NCI-H2227 treated with DMSO at 0.1 percent for 48 hours (cell line): Measurements from ENCODE around the gene LEF1.
A peak's percentile ranks its signal among the peaks of the same experiment; 100 is the strongest.
"Not testable (repeated sequence)": the region's sequence is repeated elsewhere in the genome, so short reads cannot be mapped to it uniquely, and the experiment has no call there.

Experiments
- DNase-seq: peaks from one replicate; lab custom pipeline; 2025; lab: John Stamatoyannopoulos, UW

LEF1 gene

GRCh38 chr4:108058685-108059440 lies 109.9 kb downstream of the LEF1 start:
- no peak for DNase-seq

- no peak for DNase-seq
Measured at GRCh38 chr4:108056418-108056817, 112.3 kb downstream of the LEF1 start.

GRCh38 chr4:108055787-108056186 lies 112.9 kb downstream of the LEF1 start:
- no peak for DNase-seq

GRCh38 chr4:108054025-108054638 lies 114.6 kb downstream of the LEF1 start:
- no peak for DNase-seq

- no peak for DNase-seq
Measured at GRCh38 chr4:108053251-108053711, 115.5 kb downstream of the LEF1 start.

GRCh38 chr4:108052558-108053120 lies 116.1 kb downstream of the LEF1 start:
- no peak for DNase-seq

- DNase-seq, result peak; percentile 12
Measured at GRCh38 chr4:108051343-108051742, 117.4 kb downstream of the LEF1 start.

- DNase-seq, result not testable (repeated sequence)
Measured at GRCh38 chr4:108050166-108051111, 118.3 kb downstream of the LEF1 start.

- no peak for DNase-seq
Measured at GRCh38 chr4:108049406-108049805, 119.3 kb downstream of the LEF1 start.

GRCh38 chr4:108048997-108049396 lies 119.7 kb downstream of the LEF1 start:
- no peak for DNase-seq

GRCh38 chr4:108048157-108048556 lies 120.6 kb downstream of the LEF1 start:
- no peak for DNase-seq

- DNase-seq, result no peak
Measured at GRCh38 chr4:108047199-108047598, 121.5 kb downstream of the LEF1 start.

- no peak for DNase-seq
Measured at GRCh38 chr4:108045687-108046024, 123.1 kb downstream of the LEF1 start.

- no peak for DNase-seq
Measured at GRCh38 chr4:108044951-108045686, 123.6 kb downstream of the LEF1 start.

GRCh38 chr4:108043526-108043925 lies 125.2 kb downstream of the LEF1 start:
- no peak for DNase-seq

GRCh38 chr4:108042927-108043326 lies 125.8 kb downstream of the LEF1 start:
- DNase-seq, result no peak

- DNase-seq, result no peak
Measured at GRCh38 chr4:108037884-108038283, 130.8 kb downstream of the LEF1 start.

GRCh38 chr4:108036213-108036612 lies 132.5 kb downstream of the LEF1 start:
- DNase-seq, result no peak

GRCh38 chr4:108035691-108036090 lies 133.0 kb downstream of the LEF1 start:
- no peak for DNase-seq

- DNase-seq, result no peak
Measured at GRCh38 chr4:108034565-108034964, 134.2 kb downstream of the LEF1 start.

GRCh38 chr4:108033348-108033747 lies 135.4 kb downstream of the LEF1 start:
- no peak for DNase-seq
